Kidney glomerular epithelial cell (primary cell): Measurements from ENCODE around the gene AMELY.
"Not testable (repeated sequence)": the region's sequence is repeated elsewhere in the genome, so short reads cannot be mapped to it uniquely, and the experiment has no call there.

Experiments
- DNase-seq: peaks from one replicate; lab custom pipeline; 2025; lab: John Stamatoyannopoulos, UW

Gene AMELY

DNA sequence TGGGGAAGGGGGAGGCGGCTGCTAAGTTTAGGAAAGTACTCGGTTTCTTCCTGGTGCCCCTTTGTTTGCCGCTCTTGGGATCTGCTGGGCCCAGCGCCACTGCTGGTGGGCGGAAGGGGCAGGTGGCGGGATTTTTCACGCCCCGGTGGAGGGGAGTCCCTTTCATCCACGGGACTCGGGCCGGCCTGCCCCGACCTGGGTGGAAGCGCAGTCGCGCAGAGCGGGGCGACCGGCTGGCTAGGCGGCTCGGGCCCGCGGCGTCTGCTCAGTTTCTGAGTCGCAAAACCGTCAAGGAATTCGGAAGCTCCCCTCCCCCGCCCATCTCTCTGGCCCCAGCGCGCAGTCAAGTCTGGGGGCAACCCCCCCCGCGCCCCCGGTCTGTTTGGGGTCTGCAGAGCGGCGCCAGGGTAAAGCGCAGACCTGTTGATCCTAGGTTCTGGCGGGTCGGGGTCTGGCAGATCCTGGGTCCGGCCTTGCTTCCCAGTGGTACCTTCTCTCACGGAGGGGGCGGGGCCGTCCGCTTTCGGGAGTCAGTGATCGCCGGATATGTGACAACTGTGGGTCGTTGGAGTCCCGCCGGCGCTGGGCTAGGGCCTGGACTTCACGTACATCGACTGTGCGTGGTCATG, at the start of gene AMELY:
TSS of gene AMELY (minus strand) at position 500 of the 629 bp plus-strand sequence. CDS start 39,144 bp downstream, outside the sequence.
- no peak for DNase-seq

DNA sequence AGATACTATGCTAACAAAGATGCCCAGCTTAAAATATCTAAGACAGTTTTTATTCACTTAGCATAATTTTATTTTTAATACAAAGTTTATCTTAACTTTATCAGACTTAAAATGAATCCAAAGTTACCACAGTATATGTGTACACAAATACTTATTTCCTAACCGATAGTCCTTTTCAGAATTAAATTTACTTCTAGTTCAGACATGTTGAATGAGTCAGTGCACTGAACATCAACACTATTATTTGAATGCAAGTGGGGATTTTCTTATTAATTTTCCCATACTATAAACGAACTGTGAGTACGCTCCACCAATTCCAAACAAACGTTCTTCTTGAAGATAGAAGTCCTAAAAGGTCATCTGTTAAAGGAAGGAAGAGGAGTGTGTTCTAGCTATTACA, 38.4 kb upstream of the AMELY start:
- no peak for DNase-seq

GRCh38 chrY:6948378-6948777, 36.8 kb upstream of the AMELY start:
- no peak for DNase-seq

GRCh38 chrY:6947695-6948094, 36.1 kb upstream of the AMELY start:
- no peak for DNase-seq

DNA sequence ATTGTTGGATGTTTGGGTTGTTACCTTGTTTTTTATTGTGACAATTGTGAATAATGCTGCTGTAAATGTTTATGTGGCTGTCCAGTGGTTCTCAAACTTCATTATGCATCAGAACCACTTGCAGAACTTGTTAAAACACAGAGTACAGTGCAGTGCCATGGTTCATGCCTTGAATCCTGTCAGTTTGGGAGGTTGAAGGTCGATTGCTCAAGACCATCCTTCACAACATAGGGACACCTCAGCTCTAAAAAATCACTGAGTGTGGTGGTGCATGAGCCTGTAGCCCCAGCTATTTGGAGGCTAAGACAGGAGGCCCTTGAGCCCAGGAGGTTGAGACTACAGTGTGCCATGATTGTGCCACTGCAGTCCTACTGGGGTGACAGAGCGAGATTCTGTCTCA, 23.9 kb upstream of the AMELY start:
- no peak for DNase-seq

DNA sequence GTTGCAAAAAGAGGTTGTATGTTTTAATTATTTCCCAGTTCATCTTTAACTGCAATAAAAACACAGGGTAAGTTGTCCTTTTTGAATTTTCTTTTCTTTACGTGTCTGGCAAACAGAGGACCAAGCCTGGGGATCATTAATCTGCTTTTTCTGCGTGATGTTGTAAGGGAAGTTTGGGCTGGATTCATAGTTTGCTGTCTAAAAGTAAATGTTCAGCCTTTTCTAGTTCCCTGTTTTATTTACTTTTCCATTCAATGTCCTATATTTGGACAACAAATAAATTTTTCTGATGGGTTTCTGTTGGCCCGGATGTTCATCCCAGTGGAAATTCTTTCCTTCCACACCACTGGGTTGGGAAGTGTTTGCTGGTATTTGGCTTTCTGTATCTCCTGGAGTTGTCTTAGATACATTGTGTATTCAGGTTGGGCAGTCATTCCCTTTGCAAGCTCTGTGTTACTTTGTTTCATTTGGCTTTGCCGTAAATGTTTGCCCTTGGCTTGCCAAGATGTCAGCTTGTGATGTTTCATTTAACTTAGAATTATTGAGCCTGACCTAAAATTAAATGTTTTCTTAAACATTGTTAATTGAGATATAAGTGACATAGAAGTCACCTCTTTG, 20.3 kb upstream of the AMELY start:
- DNase-seq: no peak

- DNase-seq: no peak
These were observed 17.7 kb upstream of the AMELY start for GRCh38 chrY:6929237-6929636.

DNA sequence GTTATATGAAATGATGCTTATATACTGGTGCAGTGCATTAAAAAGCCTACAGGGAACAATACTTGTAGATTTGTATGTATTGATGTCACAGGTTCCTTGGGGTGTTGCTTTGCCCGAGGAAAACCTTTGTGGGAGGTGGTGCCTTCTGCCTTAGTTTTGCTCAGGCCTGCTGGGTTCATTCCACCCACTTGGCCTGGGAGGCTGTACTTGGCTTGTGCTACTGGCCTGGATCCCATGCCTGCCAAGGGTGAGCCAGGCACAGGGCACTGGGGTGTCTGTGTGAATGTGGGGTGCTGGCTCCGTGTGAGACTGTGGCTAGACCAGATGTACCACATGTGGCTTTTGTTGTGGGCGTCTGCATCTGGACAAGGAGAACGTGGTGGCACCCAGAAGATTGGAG, 16.7 kb upstream of the AMELY start:
- no peak for DNase-seq

GRCh38 chrY:6921061-6921460, 9.5 kb upstream of the AMELY start:
- no peak for DNase-seq

GRCh38 chrY:6913362-6913761, 1.8 kb upstream of the AMELY start:
- DNase-seq: no peak

DNA sequence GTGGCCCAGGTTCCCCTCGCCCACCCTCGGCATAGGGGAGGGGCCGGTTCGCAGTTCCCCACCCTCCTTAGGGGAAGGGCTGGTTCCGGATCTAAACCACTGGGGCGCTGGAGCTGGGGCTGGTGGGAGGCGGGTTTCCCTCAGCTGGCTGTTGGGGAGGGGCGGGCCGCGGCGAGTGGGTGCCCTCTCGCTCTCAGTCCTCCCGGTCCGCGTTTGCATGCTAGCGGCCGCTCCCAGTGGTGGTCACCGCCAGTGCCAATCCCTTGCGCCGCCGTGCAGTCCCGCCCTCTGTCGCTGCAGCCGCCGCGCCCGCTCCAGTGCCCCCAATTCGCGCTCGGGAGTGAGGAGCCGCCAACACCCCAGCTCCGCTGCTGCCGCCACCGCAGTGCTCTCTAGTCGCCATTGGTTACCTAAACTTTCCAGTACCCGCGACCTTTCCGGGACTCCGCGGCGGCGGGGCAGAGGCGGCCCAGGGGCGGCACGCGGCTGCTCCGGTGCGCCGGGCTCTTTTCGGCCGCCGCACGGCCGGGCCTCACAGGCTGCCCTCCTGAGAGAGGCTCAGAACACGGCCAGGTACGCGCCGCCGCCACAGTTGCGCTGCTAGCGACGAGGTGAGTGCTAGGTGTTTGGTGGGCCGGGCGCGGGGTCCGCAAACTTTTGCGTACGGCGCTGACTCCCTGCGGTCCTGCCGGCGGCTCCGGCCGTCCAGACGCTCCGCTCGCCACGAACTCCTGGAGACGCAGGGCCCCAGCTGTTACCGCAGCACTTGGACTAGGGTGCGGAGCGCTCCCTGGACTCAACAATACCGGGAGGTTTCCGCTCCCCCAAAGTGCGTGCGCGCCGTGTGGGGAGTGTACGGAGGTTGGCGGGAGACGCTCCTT, 940 bp downstream of the AMELY start, which contains the start of gene TBL1Y:
TSS of gene TBL1Y (plus strand) at position 326 of the 881 bp plus-strand sequence. CDS start 114,388 bp downstream, outside the sequence.
- DNase-seq: no peak

GRCh38 chrY:6909856-6910255, 1.7 kb downstream of the AMELY start:
- no peak for DNase-seq

GRCh38 chrY:6909118-6909521, 2.4 kb downstream of the AMELY start:
- no peak for DNase-seq

DNA sequence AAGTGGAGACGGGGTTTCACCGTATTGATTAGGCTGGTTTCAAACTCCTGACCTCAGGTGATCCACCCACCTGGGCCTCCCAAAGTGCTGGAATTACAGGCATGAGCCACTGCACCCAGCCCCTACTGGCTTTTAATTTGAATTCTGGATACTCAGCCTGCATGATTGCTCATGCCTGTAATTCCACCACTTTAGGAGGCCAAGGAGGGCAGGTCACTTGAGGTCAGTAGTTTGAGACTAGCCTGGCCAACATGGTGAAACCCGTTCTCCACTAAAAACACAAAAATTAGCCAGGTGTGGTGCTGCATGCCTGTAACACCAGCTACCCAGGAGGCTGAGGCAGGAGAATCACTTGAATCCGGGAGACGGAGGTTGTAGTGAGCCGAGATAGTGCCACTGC, 3.5 kb downstream of the AMELY start:
- DNase-seq: not testable (repeated sequence)

DNA sequence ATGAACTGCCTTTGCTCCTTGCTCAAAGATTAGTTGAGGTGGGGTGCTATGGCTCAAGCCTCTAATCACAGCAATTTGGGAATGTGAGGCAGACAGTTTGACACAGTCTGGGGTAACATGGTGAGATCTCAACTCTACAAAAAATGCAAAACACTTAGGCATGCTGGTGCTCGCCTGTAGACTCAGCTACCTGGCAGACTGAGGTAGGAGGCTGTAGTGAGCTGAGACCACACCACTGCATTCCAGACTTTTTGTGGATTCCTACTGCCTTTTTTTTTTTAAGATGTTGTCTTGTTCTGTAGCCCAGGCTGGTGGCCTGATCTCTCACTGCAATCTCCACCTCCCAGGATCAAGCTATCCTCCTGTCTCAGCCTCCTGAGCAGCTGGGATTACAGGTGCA, 4.0 kb downstream of the AMELY start:
- DNase-seq: no peak

DNA sequence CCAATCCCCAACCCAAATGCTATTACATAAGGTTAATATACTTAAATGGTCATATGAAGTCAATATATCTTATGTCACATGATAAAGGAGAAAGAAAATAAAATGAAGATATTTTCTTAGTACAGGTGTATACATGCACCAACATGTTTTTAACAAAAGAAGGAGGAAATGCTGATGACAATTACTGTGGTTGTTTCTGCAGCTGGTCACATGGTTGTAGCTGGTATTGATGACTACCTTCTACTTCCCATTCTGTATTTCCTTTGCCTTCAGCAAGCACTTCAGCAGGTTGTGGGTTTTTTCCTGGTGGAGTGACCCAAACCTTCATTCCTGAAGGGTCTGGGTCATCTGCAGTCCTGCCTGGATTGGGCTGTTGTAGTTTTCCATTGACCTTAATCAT, 9.4 kb downstream of the AMELY start:
- DNase-seq: not testable (repeated sequence)

GRCh38 chrY:6895236-6895635, 16.3 kb downstream of the AMELY start:
- no peak for DNase-seq

GRCh38 chrY:6894496-6894895, 17.1 kb downstream of the AMELY start:
- DNase-seq: no peak

DNA sequence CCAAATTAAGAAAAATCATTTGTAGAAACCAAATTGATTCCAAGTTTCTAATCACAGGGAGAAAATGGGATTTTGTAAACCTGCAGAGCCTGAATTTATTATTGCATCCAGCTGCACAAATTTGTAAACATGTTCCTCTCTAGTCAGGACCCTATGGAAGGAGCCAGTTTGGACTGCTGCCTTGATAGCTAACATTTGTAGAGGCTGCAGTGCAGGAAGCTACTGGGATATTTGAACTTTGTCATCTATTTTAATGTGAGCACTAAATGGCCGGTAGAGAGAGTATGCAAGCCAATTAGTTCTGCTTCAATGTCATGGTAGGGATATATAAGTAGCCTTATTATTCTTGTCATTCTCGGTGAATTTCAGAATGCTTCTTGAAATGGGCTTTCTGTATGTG, 62.2 kb downstream of the AMELY start:
- DNase-seq: no peak

GRCh38 chrY:6842650-6843049, 68.9 kb downstream of the AMELY start:
- not testable (repeated sequence) for DNase-seq
